H1 (cell line): ENCODE data around the gene CAT.

Experiments used
- BRCA1 ChIP-seq: IDR thresholded peaks from 2 replicates; pipeline ENCODE4 v1.6.1; 2012; ENCODE audit warnings: low read depth, low read length, improper control_type of control experiment
- CEBPB ChIP-seq: IDR thresholded peaks from 2 replicates; pipeline ENCODE4 v1.6.1; 2012; ENCODE audit warnings: low read depth, low read length
- EP300 ChIP-seq, 2 experiments: IDR thresholded peaks; 1 replicate in 1 of 2; 2 replicates in 1 of 2; pipeline ENCODE4 v1.6.1; 2011 to 2012; ENCODE audit warnings: low read depth in 2 of 2, low read length in 2 of 2, mild to moderate bottlenecking in 2 of 2, borderline replicate concordance in 1 of 2, inconsistent platforms in 1 of 2, moderate library complexity in 1 of 2
- JUND ChIP-seq: IDR thresholded peaks from 2 replicates; pipeline ENCODE4 v1.6.1; 2011; ENCODE audit warnings: mild to moderate bottlenecking, improper control_type of control experiment, low read length
- POLR2A ChIP-seq, 2 experiments: IDR thresholded peaks; 1 replicate in 1 of 2; 2 replicates in 1 of 2; pipeline ENCODE4 v1.6.1; 2011; ENCODE audit warnings: low read depth in 2 of 2, low read length in 2 of 2, mild to moderate bottlenecking in 2 of 2; ENCODE audit errors: control extremely low read depth in 1 of 2
- POLR2AphosphoS5 ChIP-seq: IDR thresholded peaks from 2 replicates; pipeline ENCODE4 v1.6.1; 2011; ENCODE audit warnings: low read depth, low read length
- RXRA ChIP-seq: IDR thresholded peaks from 2 replicates; pipeline ENCODE4 v1.6.1; 2011; ENCODE audit warnings: low read depth, mild to moderate bottlenecking, low read length, moderate library complexity; ENCODE audit not compliant: insufficient read depth
- TAF1 ChIP-seq: IDR thresholded peaks from 2 replicates; pipeline ENCODE4 v1.6.1; 2011; ENCODE audit warnings: mild to moderate bottlenecking, low read depth, low read length
- TF ChIP-seq, protein P1 (sequence below), 3 experiments: IDR thresholded peaks; 1 replicate in 2 of 3; 2 replicates in 1 of 3; pipeline versions ENCODE4 v1.5.1 to v1.6.1; 2011; ENCODE audit warnings: low read length in 3 of 3, mild to moderate bottlenecking in 3 of 3, inconsistent platforms in 2 of 3, low read depth in 1 of 3, moderate library complexity in 1 of 3; ENCODE audit not compliant: insufficient read depth in 1 of 3; ENCODE audit errors: control extremely low read depth in 1 of 3
- TF ChIP-seq, protein P2 (sequence below): IDR thresholded peaks from 2 replicates; pipeline ENCODE4 v1.6.1; 2012; ENCODE audit warnings: low read length, inconsistent platforms
- TF ChIP-seq, protein P3 (sequence below): IDR thresholded peaks from 2 replicates; pipeline ENCODE4 v1.6.1; 2012; ENCODE audit warnings: inconsistent platforms

DNA sequence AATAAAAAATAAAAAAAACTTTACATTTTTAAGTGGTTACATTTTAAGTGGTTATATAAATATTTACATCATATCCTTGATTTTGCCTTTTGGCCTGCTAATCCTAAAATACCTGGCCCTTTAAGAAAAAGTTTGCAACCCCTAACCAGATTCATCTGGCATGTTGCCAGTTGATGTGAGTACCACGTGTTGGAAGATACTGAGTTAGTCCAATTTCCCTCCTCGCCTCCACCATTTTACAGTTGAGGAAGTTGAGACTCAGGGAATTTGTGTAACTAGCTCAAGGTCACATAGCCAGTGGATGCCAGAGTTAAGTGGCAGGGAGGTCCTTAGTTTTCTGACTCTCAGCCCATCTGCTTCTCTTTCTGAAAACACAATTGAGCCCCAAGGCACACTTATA is 69.8 kb downstream of the CAT start:
- TF ChIP-seq, protein P1, sequence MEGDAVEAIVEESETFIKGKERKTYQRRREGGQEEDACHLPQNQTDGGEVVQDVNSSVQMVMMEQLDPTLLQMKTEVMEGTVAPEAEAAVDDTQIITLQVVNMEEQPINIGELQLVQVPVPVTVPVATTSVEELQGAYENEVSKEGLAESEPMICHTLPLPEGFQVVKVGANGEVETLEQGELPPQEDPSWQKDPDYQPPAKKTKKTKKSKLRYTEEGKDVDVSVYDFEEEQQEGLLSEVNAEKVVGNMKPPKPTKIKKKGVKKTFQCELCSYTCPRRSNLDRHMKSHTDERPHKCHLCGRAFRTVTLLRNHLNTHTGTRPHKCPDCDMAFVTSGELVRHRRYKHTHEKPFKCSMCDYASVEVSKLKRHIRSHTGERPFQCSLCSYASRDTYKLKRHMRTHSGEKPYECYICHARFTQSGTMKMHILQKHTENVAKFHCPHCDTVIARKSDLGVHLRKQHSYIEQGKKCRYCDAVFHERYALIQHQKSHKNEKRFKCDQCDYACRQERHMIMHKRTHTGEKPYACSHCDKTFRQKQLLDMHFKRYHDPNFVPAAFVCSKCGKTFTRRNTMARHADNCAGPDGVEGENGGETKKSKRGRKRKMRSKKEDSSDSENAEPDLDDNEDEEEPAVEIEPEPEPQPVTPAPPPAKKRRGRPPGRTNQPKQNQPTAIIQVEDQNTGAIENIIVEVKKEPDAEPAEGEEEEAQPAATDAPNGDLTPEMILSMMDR (IDR thresholded peaks at IDR 0.05; ENCODE audit: control extremely low read depth in 1 of 3, insufficient read depth in 1 of 3, low read depth in 1 of 3, low read length in 3 of 3): no peak
- TF ChIP-seq CEBPB (no peak), POLR2A (IDR thresholded peaks at IDR 0.05; ENCODE audit: control extremely low read depth in 1 of 2, low read depth in 2 of 2, low read length in 2 of 2) (no peak), POLR2AphosphoS5 (no peak), JUND (no peak), EP300 (IDR thresholded peaks at IDR 0.05; ENCODE audit: borderline replicate concordance in 1 of 2, low read depth in 2 of 2, low read length in 2 of 2) (no peak), TAF1 (no peak), RXRA (no peak), BRCA1 (no peak)
- TF ChIP-seq, protein P2, sequence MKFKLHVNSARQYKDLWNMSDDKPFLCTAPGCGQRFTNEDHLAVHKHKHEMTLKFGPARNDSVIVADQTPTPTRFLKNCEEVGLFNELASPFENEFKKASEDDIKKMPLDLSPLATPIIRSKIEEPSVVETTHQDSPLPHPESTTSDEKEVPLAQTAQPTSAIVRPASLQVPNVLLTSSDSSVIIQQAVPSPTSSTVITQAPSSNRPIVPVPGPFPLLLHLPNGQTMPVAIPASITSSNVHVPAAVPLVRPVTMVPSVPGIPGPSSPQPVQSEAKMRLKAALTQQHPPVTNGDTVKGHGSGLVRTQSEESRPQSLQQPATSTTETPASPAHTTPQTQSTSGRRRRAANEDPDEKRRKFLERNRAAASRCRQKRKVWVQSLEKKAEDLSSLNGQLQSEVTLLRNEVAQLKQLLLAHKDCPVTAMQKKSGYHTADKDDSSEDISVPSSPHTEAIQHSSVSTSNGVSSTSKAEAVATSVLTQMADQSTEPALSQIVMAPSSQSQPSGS: no peak
- TF ChIP-seq, protein P3, sequence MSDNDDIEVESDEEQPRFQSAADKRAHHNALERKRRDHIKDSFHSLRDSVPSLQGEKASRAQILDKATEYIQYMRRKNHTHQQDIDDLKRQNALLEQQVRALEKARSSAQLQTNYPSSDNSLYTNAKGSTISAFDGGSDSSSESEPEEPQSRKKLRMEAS: no peak
